HL-60/S4 (cell line): ENCODE measurements around the gene UNC5C.

Experiments used
- in situ Hi-C: fragments of 300-500 bp; cut with MboI; formaldehyde crosslinking; loops from 2 replicates; pipeline ENCODE4 v1.14.3; 2022; ENCODE audit warnings: low sequenced_read_pairs

UNC5C gene

GRCh38 chr4:95285797-95286196 lies 263.0 kb downstream of the UNC5C start:
- in situ Hi-C loops = no loop called here

GRCh38 chr4:95284655-95285054 lies 264.1 kb downstream of the UNC5C start:
- in situ Hi-C loops = no loop called here

- in situ Hi-C loops = no loop called here
Measured at GRCh38 chr4:95283320-95283719, 265.5 kb downstream of the UNC5C start.

GRCh38 chr4:95272797-95273196 lies 276.0 kb downstream of the UNC5C start:
- in situ Hi-C loops = no loop called here

- in situ Hi-C loops = no loop called here
Measured at GRCh38 chr4:95272036-95272435, 276.7 kb downstream of the UNC5C start.

- in situ Hi-C loops = no loop called here
Measured at GRCh38 chr4:95268819-95269565, 279.8 kb downstream of the UNC5C start.

GRCh38 chr4:95267081-95267480 lies 281.7 kb downstream of the UNC5C start:
- in situ Hi-C loops = no loop called here

GRCh38 chr4:95265814-95266740 lies 282.7 kb downstream of the UNC5C start:
- in situ Hi-C loops = no loop called here

GRCh38 chr4:95264843-95265242 lies 283.9 kb downstream of the UNC5C start:
- in situ Hi-C loops = no loop called here

GRCh38 chr4:95263960-95264359 lies 284.8 kb downstream of the UNC5C start:
- in situ Hi-C loops = no loop called here

- in situ Hi-C loops = no loop called here
Measured at GRCh38 chr4:95263391-95263790, 285.4 kb downstream of the UNC5C start.

- in situ Hi-C loops = no loop called here
Measured at GRCh38 chr4:95256108-95256835, 292.5 kb downstream of the UNC5C start.

GRCh38 chr4:95255396-95256107 lies 293.2 kb downstream of the UNC5C start:
- in situ Hi-C loops = no loop called here

GRCh38 chr4:95251568-95251967 lies 297.2 kb downstream of the UNC5C start:
- in situ Hi-C loops = no loop called here

GRCh38 chr4:95250544-95251137 lies 298.1 kb downstream of the UNC5C start:
- in situ Hi-C loops = no loop called here

- in situ Hi-C loops = no loop called here
Measured at GRCh38 chr4:95249426-95250021, 299.2 kb downstream of the UNC5C start.

GRCh38 chr4:95248720-95249425 lies 299.9 kb downstream of the UNC5C start:
- in situ Hi-C loops = no loop called here

GRCh38 chr4:95243892-95244291 lies 304.9 kb downstream of the UNC5C start:
- in situ Hi-C loops = no loop called here

GRCh38 chr4:95238554-95238953 lies 310.2 kb downstream of the UNC5C start:
- in situ Hi-C loops = no loop called here
